HEK293 (cell line): ENCODE measurements around the gene ANKRD22.

ENCODE experiments used
- BCL11A ChIP-seq: fragments of 450-650 bp; formaldehyde crosslinking; IDR thresholded peaks from 2 replicates; pipeline ENCODE4 v1.5.1; 2016; ENCODE audit warnings: low read depth, missing biosample characterization, missing genetic modification characterization
- EGR2 ChIP-seq: fragments of 450-650 bp; formaldehyde crosslinking; IDR thresholded peaks from 2 replicates; pipeline ENCODE4 v1.5.1; 2016; ENCODE audit warnings: low read depth, missing biosample characterization, missing genetic modification characterization
- HOXD13 ChIP-seq: sonication (generic); formaldehyde crosslinking; IDR thresholded peaks from 2 replicates; pipeline ENCODE4 v1.8.0; 2022; ENCODE audit warnings: missing genetic modification reagents, borderline replicate concordance
- KLF8 ChIP-seq: fragments of 450-650 bp; formaldehyde crosslinking; IDR thresholded peaks from 2 replicates; pipeline ENCODE4 v1.5.1; 2016; ENCODE audit warnings: missing biosample characterization, missing genetic modification characterization
- SP7 ChIP-seq: fragments of 450-650 bp; formaldehyde crosslinking; IDR thresholded peaks from 2 replicates; pipeline ENCODE4 v1.5.1; 2016; ENCODE audit warnings: missing biosample characterization, missing genetic modification characterization
- TCF7L2 ChIP-seq: IDR thresholded peaks from 2 replicates; pipeline ENCODE4 v1.6.1; 2011; ENCODE audit warnings: low read depth, mild to moderate bottlenecking, inconsistent platforms, low read length, moderate library complexity, borderline replicate concordance
- ZEB2 ChIP-seq: fragments of 450-650 bp; formaldehyde crosslinking; IDR thresholded peaks from 2 replicates; pipeline ENCODE4 v1.5.1; 2016; ENCODE audit warnings: missing biosample characterization, missing genetic modification characterization
- ZFHX2 ChIP-seq: fragments of 450-650 bp; formaldehyde crosslinking; conservative IDR thresholded peaks from 2 replicates; pipeline ENCODE4 v1.5.1; 2016; ENCODE audit warnings: missing biosample characterization, missing genetic modification characterization
- ZFP37 ChIP-seq: fragments of 450-650 bp; formaldehyde crosslinking; IDR thresholded peaks from 2 replicates; pipeline ENCODE4 v1.5.1; 2016; ENCODE audit warnings: missing biosample characterization, missing genetic modification characterization
- ZNF114 ChIP-seq: fragments of 450-650 bp; formaldehyde crosslinking; IDR thresholded peaks from 2 replicates; pipeline ENCODE4 v1.5.0; 2017; ENCODE audit warnings: missing biosample characterization, missing genetic modification characterization
- ZNF121 ChIP-seq: fragments of 450-650 bp; formaldehyde crosslinking; IDR thresholded peaks from 2 replicates; pipeline ENCODE4 v1.5.1; 2016; ENCODE audit warnings: missing biosample characterization, missing genetic modification characterization
- ZNF19 ChIP-seq: fragments of 450-650 bp; formaldehyde crosslinking; IDR thresholded peaks from 2 replicates; pipeline ENCODE4; 2016; ENCODE audit warnings: missing biosample characterization, missing genetic modification characterization, low read depth
- ZNF202 ChIP-seq: fragments of 450-650 bp; formaldehyde crosslinking; IDR thresholded peaks from 2 replicates; pipeline ENCODE4 v1.5.1; 2016; ENCODE audit warnings: missing biosample characterization, missing genetic modification characterization, borderline replicate concordance
- ZNF223 ChIP-seq: fragments of 450-650 bp; formaldehyde crosslinking; IDR thresholded peaks from 2 replicates; pipeline ENCODE4 v1.5.1; 2016; ENCODE audit warnings: missing biosample characterization, missing genetic modification characterization
- ZNF239 ChIP-seq: fragments of 450-650 bp; formaldehyde crosslinking; IDR thresholded peaks from 2 replicates; pipeline ENCODE4 v1.5.1; 2016; ENCODE audit warnings: missing biosample characterization, missing genetic modification characterization
- ZNF341 ChIP-seq: fragments of 450-650 bp; formaldehyde crosslinking; IDR thresholded peaks from 2 replicates; pipeline ENCODE4; 2016; ENCODE audit warnings: low read depth, missing biosample characterization, missing genetic modification characterization
- ZNF423 ChIP-seq: fragments of 450-650 bp; formaldehyde crosslinking; IDR thresholded peaks from 2 replicates; pipeline ENCODE4 v1.5.1; 2016; ENCODE audit warnings: missing biosample characterization, missing genetic modification characterization
- ZNF426 ChIP-seq: fragments of 450-650 bp; formaldehyde crosslinking; IDR thresholded peaks from 2 replicates; pipeline ENCODE4 v1.5.1; 2017; ENCODE audit warnings: missing biosample characterization, missing genetic modification characterization, mild to moderate bottlenecking, inconsistent platforms, moderate library complexity
- ZNF501 ChIP-seq: fragments of 450-650 bp; formaldehyde crosslinking; IDR thresholded peaks from 2 replicates; pipeline ENCODE4 v1.5.1; 2016; ENCODE audit warnings: missing biosample characterization, missing genetic modification characterization
- ZNF521 ChIP-seq: fragments of 450-650 bp; formaldehyde crosslinking; IDR thresholded peaks from 2 replicates; pipeline ENCODE4 v1.5.1; 2017; ENCODE audit warnings: missing biosample characterization, mild to moderate bottlenecking, missing genetic modification characterization
- ZNF529 ChIP-seq: fragments of 450-650 bp; formaldehyde crosslinking; IDR thresholded peaks from 2 replicates; pipeline ENCODE4 v1.5.1; 2017; ENCODE audit warnings: missing genetic modification characterization, missing biosample characterization; ENCODE audit not compliant: insufficient replicate concordance
- ZNF530 ChIP-seq: fragments of 450-650 bp; formaldehyde crosslinking; IDR thresholded peaks from 2 replicates; pipeline ENCODE4 v1.5.1; 2016; ENCODE audit warnings: low read depth, missing biosample characterization, missing genetic modification characterization
- ZNF549 ChIP-seq: fragments of 450-650 bp; IDR thresholded peaks from 2 replicates; pipeline ENCODE4 v1.5.1; 2018; ENCODE audit warnings: missing biosample characterization, missing genetic modification characterization, mild to moderate bottlenecking, inconsistent platforms, moderate library complexity
- ZNF658 ChIP-seq: fragments of 450-650 bp; formaldehyde crosslinking; IDR thresholded peaks from 2 replicates; pipeline ENCODE4; 2016; ENCODE audit warnings: missing biosample characterization, missing genetic modification characterization
- ZNF701 ChIP-seq: fragments of 450-650 bp; formaldehyde crosslinking; IDR thresholded peaks from 2 replicates; pipeline ENCODE4 v1.5.1; 2016; ENCODE audit warnings: missing biosample characterization, missing genetic modification characterization
- ZNF837 ChIP-seq: fragments of 450-650 bp; formaldehyde crosslinking; IDR thresholded peaks from 2 replicates; pipeline ENCODE4 v1.5.1; 2016; ENCODE audit warnings: missing biosample characterization, missing genetic modification characterization
- TF ChIP-seq, protein P1 (sequence below): fragments of 450-650 bp; formaldehyde crosslinking; IDR thresholded peaks from 2 replicates; pipeline ENCODE4 v1.5.1; 2016; ENCODE audit warnings: missing biosample characterization, missing genetic modification characterization
- TF ChIP-seq, protein P2 (sequence below): fragments of 450-650 bp; formaldehyde crosslinking; IDR thresholded peaks from 2 replicates; pipeline ENCODE4 v1.5.1; 2016; ENCODE audit warnings: missing biosample characterization, missing genetic modification characterization
- TF ChIP-seq, protein P3 (sequence below): fragments of 450-650 bp; formaldehyde crosslinking; IDR thresholded peaks from 2 replicates; pipeline ENCODE4 v1.5.0; 2017; ENCODE audit warnings: missing biosample characterization, missing genetic modification characterization, borderline replicate concordance
- TF ChIP-seq, protein P4 (sequence below): fragments of 450-650 bp; formaldehyde crosslinking; IDR thresholded peaks from 2 replicates; pipeline ENCODE4 v1.5.1; 2016; ENCODE audit warnings: missing biosample characterization, missing genetic modification characterization
- TF ChIP-seq, protein P5 (sequence below): fragments of 450-650 bp; formaldehyde crosslinking; IDR thresholded peaks from 2 replicates; pipeline ENCODE4 v1.5.1; 2017; ENCODE audit warnings: missing biosample characterization, missing genetic modification characterization
- TF ChIP-seq, protein P6 (sequence below): fragments of 450-650 bp; formaldehyde crosslinking; optimal IDR thresholded peaks from 2 replicates; pipeline ENCODE3; 2016; ENCODE audit warnings: missing biosample characterization, mild to moderate bottlenecking, missing genetic modification characterization

ANKRD22 gene

DNA sequence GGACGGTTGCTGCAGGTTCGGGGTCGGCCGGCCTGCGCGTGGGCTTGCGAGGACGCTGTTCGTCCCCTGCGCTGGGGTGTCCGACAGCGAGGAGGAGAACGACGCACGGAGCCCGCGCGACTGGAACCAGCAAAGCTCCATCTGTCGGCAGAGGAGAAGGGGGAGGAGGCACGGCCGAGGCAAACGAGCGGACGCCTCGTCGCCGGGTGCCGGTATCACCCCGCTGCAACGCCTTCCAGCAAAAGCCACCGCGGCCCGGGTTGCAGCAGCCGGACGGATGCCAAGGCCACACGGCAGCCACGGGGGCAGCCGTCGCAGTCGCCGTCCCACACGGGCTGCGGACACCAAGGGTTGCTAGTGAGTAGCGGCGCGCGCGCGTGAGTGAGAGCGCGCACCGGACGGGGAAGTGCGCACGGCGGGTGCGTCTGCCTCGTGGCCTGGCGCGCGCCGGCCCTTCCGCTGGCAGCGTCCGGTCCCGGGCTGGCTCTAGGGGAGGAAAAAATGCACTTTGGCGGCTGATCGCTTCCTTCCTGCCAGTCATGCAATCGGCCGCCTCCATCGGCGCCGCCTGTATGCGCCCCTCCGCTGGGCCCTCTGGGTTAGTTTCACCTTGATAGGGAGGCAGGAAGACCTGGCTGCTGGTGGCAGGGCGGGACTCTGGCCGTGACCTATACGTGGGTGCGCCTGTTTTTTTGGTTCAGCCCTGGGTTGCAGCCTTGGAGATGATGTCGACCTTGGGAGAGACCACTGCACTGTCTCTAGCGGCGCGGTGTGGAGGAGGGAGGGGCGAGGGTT, 28.8 kb upstream of the ANKRD22 start (continued):
- TF ChIP-seq HOXD13 (CRISPR knock-in tag) (peak; percentile 58; the same call in 1 of the 2 replicates), ZNF549 (tag by site-specific recombination) (no peak; the same call in 1 of the 2 replicates), ZNF501 (tag by site-specific recombination) (peak; percentile 85; the same call in 1 of the 2 replicates), ZFP37 (tag by site-specific recombination) (peak; percentile 89), ZNF19 (tag by site-specific recombination) (no peak), ZNF423 (0 out of 2 replicates have a peak, but pooled peaks have one; percentile 43), ZNF223 (peak; percentile 84; the same call in 1 of the 2 replicates), ZNF202 (tag by site-specific recombination) (no peak), ZNF114 (no peak), ZNF530 (tag by site-specific recombination) (no peak), ZNF239 (tag by site-specific recombination) (peak; percentile 39; the same call in 1 of the 2 replicates), ZNF121 (tag by site-specific recombination) (no peak), KLF8 (tag by site-specific recombination) (0 out of 2 replicates have a peak, but pooled peaks have one; percentile 20), EGR2 (peak; percentile 26; the same call in 1 of the 2 replicates), ZNF521 (tag by site-specific recombination) (no peak), ZNF341 (peak; percentile 93), ZNF529 (no peak), ZNF837 (tag by site-specific recombination) (peak; percentile 91; the same call in 1 of the 2 replicates), ZNF658 (tag by site-specific recombination) (no peak), TCF7L2 (no peak), SP7 (tag by site-specific recombination) (peak; percentile 89), BCL11A (tag by site-specific recombination) (0 out of 2 replicates have a peak, but pooled peaks have one; percentile 12), ZNF426 (tag by site-specific recombination) (no peak), ZFHX2 (peak; percentile 56), ZNF701 (tag by site-specific recombination) (no peak), ZEB2 (tag by site-specific recombination) (peak; percentile 88)
- TF ChIP-seq, protein P1, sequence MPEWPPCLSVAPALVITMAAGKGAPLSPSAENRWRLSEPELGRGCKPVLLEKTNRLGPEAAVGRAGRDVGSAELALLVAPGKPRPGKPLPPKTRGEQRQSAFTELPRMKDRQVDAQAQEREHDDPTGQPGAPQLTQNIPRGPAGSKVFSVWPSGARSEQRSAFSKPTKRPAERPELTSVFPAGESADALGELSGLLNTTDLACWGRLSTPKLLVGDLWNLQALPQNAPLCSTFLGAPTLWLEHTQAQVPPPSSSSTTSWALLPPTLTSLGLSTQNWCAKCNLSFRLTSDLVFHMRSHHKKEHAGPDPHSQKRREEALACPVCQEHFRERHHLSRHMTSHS (tag by site-specific recombination), result no peak
- TF ChIP-seq, protein P2, sequence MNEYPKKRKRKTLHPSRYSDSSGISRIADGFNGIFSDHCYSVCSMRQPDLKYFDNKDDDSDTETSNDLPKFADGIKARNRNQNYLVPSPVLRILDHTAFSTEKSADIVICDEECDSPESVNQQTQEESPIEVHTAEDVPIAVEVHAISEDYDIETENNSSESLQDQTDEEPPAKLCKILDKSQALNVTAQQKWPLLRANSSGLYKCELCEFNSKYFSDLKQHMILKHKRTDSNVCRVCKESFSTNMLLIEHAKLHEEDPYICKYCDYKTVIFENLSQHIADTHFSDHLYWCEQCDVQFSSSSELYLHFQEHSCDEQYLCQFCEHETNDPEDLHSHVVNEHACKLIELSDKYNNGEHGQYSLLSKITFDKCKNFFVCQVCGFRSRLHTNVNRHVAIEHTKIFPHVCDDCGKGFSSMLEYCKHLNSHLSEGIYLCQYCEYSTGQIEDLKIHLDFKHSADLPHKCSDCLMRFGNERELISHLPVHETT, result 0 out of 2 replicates have a peak, but pooled peaks have one; percentile 48
- TF ChIP-seq, protein P3, sequence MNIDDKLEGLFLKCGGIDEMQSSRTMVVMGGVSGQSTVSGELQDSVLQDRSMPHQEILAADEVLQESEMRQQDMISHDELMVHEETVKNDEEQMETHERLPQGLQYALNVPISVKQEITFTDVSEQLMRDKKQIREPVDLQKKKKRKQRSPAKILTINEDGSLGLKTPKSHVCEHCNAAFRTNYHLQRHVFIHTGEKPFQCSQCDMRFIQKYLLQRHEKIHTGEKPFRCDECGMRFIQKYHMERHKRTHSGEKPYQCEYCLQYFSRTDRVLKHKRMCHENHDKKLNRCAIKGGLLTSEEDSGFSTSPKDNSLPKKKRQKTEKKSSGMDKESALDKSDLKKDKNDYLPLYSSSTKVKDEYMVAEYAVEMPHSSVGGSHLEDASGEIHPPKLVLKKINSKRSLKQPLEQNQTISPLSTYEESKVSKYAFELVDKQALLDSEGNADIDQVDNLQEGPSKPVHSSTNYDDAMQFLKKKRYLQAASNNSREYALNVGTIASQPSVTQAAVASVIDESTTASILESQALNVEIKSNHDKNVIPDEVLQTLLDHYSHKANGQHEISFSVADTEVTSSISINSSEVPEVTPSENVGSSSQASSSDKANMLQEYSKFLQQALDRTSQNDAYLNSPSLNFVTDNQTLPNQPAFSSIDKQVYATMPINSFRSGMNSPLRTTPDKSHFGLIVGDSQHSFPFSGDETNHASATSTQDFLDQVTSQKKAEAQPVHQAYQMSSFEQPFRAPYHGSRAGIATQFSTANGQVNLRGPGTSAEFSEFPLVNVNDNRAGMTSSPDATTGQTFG (tag by site-specific recombination), result no peak
- TF ChIP-seq, protein P4, sequence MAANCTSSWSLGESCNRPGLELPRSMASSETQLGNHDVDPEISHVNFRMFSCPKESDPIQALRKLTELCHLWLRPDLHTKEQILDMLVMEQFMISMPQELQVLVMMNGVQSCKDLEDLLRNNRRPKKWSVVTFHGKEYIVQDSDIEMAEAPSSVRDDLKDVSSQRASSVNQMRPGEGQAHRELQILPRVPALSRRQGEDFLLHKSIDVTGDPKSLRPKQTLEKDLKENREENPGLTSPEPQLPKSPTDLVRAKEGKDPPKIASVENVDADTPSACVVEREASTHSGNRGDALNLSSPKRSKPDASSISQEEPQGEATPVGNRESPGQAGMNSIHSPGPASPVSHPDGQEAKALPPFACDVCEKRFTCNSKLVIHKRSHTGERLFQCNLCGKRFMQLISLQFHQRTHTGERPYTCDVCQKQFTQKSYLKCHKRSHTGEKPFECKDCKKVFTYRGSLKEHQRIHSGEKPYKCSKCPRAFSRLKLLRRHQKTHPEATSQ (tag by site-specific recombination), result peak; percentile 76
- TF ChIP-seq, protein P5, sequence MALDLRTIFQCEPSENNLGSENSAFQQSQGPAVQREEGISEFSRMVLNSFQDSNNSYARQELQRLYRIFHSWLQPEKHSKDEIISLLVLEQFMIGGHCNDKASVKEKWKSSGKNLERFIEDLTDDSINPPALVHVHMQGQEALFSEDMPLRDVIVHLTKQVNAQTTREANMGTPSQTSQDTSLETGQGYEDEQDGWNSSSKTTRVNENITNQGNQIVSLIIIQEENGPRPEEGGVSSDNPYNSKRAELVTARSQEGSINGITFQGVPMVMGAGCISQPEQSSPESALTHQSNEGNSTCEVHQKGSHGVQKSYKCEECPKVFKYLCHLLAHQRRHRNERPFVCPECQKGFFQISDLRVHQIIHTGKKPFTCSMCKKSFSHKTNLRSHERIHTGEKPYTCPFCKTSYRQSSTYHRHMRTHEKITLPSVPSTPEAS (tag by site-specific recombination), result peak; percentile 43
- TF ChIP-seq, protein P6, sequence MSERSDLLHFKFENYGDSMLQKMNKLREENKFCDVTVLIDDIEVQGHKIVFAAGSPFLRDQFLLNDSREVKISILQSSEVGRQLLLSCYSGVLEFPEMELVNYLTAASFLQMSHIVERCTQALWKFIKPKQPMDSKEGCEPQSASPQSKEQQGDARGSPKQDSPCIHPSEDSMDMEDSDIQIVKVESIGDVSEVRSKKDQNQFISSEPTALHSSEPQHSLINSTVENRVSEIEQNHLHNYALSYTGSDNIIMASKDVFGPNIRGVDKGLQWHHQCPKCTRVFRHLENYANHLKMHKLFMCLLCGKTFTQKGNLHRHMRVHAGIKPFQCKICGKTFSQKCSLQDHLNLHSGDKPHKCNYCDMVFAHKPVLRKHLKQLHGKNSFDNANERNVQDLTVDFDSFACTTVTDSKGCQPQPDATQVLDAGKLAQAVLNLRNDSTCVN (tag by site-specific recombination), result peak; percentile 100
